Parathyroid adenoma (tissue), 2 donors: ENCODE measurements around the gene ICA1.

Source experiments
- H2AFZ ChIP-seq: fragments of 300-600 bp; sonication (generic); one replicate; pipeline ENCODE4 v1.7.0; 2017; ENCODE audit warnings: antibody characterized with exemption, mild to moderate bottlenecking
- H3K27ac ChIP-seq: fragments of 300-600 bp; sonication (generic); one replicate; pipeline ENCODE4 v1.7.0; 2017
- H3K27me3 ChIP-seq: fragments of 300-600 bp; sonication (generic); one replicate; pipeline ENCODE4 v1.7.0; 2017; ENCODE audit warnings: low read length; ENCODE audit not compliant: control insufficient read depth, insufficient read depth
- H3K36me3 ChIP-seq: fragments of 300-600 bp; sonication (generic); one replicate; pipeline ENCODE4 v1.7.0; 2017; ENCODE audit warnings: low read length; ENCODE audit not compliant: control insufficient read depth, insufficient read depth
- H3K4me1 ChIP-seq: fragments of 300-600 bp; sonication (generic); one replicate; pipeline ENCODE4 v1.7.0; 2017; ENCODE audit warnings: control low read depth
- H3K4me2 ChIP-seq: fragments of 300-600 bp; sonication (generic); one replicate; pipeline ENCODE4 v1.7.0; 2017; ENCODE audit warnings: low read length
- H3K4me3 ChIP-seq: fragments of 300-600 bp; sonication (generic); one replicate; pipeline ENCODE4 v1.7.0; 2017; ENCODE audit warnings: low read depth, low read length
- H3K79me2 ChIP-seq: fragments of 300-600 bp; sonication (generic); one replicate; pipeline ENCODE4 v1.7.0; 2017; ENCODE audit warnings: control low read depth
- H3K9ac ChIP-seq: fragments of 300-600 bp; sonication (generic); one replicate; pipeline ENCODE4 v1.7.0; 2017; ENCODE audit warnings: mild to moderate bottlenecking
- H3K9me3 ChIP-seq: fragments of 300-600 bp; sonication (generic); one replicate; pipeline ENCODE4 v1.7.0; 2017; ENCODE audit warnings: low read length; ENCODE audit not compliant: control insufficient read depth
- CTCF ChIP-seq: fragments of 300-600 bp; sonication (generic); IDR thresholded peaks from one replicate; pipeline ENCODE4 v1.7.0; 2017; ENCODE audit warnings: antibody characterized with exemption, mild to moderate bottlenecking
- donor health status: primary hyperparathyroidism.

ICA1 gene

GRCh38 chr7:8271960-8272359 is 10.0 kb upstream of the ICA1 start:
- Histone ChIP-seq H3K4me3 (no peak overlapping the region), H3K27ac (no peak overlapping the region), H3K4me2 (no peak overlapping the region), H3K79me2 (no peaks in the 10 kb centered on the region), H3K27me3 (no peaks in the 10 kb centered on the region), H3K9me3 (no peaks in the 10 kb centered on the region), H3K36me3 (no peaks in the 10 kb centered on the region), H3K9ac (no peak overlapping the region), H2AFZ (no peak overlapping the region), H3K4me1 (no peaks in the 10 kb centered on the region)
- no peak for TF ChIP-seq CTCF

- H3K36me3 ChIP-seq: no peaks in the 10 kb centered on the region
- no peak overlapping the region for H3K9ac ChIP-seq
- no peak overlapping the region for H3K4me3 ChIP-seq
- no peaks in the 10 kb centered on the region for H3K27me3 ChIP-seq
- H3K27ac ChIP-seq: no peak overlapping the region
- H3K4me2 ChIP-seq: no peak overlapping the region
- no peaks in the 10 kb centered on the region for H3K4me1 ChIP-seq
- H3K79me2 ChIP-seq: no peaks in the 10 kb centered on the region
- no peaks in the 10 kb centered on the region for H3K9me3 ChIP-seq
- H2AFZ ChIP-seq: peak overlapping the region; percentile 95
- no peak for TF ChIP-seq CTCF
These were observed 1.1 kb upstream of the ICA1 start for GRCh38 chr7:8263048-8263447.

- no peaks in the 10 kb centered on the region for H3K9me3 ChIP-seq
- no peaks in the 10 kb centered on the region for H3K4me1 ChIP-seq
- TF ChIP-seq CTCF: no peak
- no peaks in the 10 kb centered on the region for H3K36me3 ChIP-seq
- peak overlapping the region; percentile 95 for H2AFZ ChIP-seq
- peak overlapping the region; percentile 82 for H3K4me3 ChIP-seq
- no peaks in the 10 kb centered on the region for H3K27me3 ChIP-seq
- peak overlapping the region; percentile 91 for H3K4me2 ChIP-seq
- H3K9ac ChIP-seq: no peak overlapping the region
- peak overlapping the region; percentile 33 for H3K27ac ChIP-seq
- no peaks in the 10 kb centered on the region for H3K79me2 ChIP-seq
These were observed 884 bp downstream of the ICA1 start for GRCh38 chr7:8260871-8261694.

GRCh38 chr7:8259586-8260222 is 2.3 kb downstream of the ICA1 start:
- no peak overlapping the region for H2AFZ ChIP-seq
- no peaks in the 10 kb centered on the region for H3K9me3 ChIP-seq
- H3K36me3 ChIP-seq: no peaks in the 10 kb centered on the region
- no peaks in the 10 kb centered on the region for H3K27me3 ChIP-seq
- H3K27ac ChIP-seq: no peak overlapping the region
- TF ChIP-seq CTCF: no peak
- H3K4me2 ChIP-seq: no peak overlapping the region
- H3K4me1 ChIP-seq: no peaks in the 10 kb centered on the region
- H3K4me3 ChIP-seq: no peak overlapping the region
- H3K9ac ChIP-seq: no peak overlapping the region
- no peaks in the 10 kb centered on the region for H3K79me2 ChIP-seq
